T1000 (cell line): ENCODE measurements around the gene DDIT4.
"Not testable (repeated sequence)": the region's sequence is repeated elsewhere in the genome, so short reads cannot be mapped to it uniquely, and the experiment has no call there.

Experiments
- DNase-seq: peaks from one replicate; lab custom pipeline; 2025; ENCODE audit warnings: mixed read lengths; lab: John Stamatoyannopoulos, UW

Gene DDIT4

GRCh38 chr10:72273410-72274212, at the start of gene DDIT4:
Gene DDIT4, plus strand, starts transcription at chr10:72273924. Its CDS starts 293 bp downstream, at chr10:72274217.
- peak; percentile 99 for DNase-seq

GRCh38 chr10:72224191-72224590, 49.5 kb upstream of the DDIT4 start:
- DNase-seq, result not testable (repeated sequence)

- DNase-seq, result no peak
Measured at GRCh38 chr10:72226418-72227027, 47.2 kb upstream of the DDIT4 start.

GRCh38 chr10:72227826-72228225, 45.9 kb upstream of the DDIT4 start:
- DNase-seq, result no peak

GRCh38 chr10:72228318-72228751, 45.4 kb upstream of the DDIT4 start:
- DNase-seq, result no peak

- DNase-seq, result no peak
Measured at GRCh38 chr10:72229261-72230251, 44.2 kb upstream of the DDIT4 start.

- no peak for DNase-seq
Measured at GRCh38 chr10:72233621-72234020, 40.1 kb upstream of the DDIT4 start.

GRCh38 chr10:72234560-72235095, 39.1 kb upstream of the DDIT4 start:
- no peak for DNase-seq

GRCh38 chr10:72235544-72236279, 38.0 kb upstream of the DDIT4 start:
- DNase-seq, result no peak

GRCh38 chr10:72238392-72239175, 35.1 kb upstream of the DDIT4 start:
- DNase-seq, result no peak

- no peak for DNase-seq
Measured at GRCh38 chr10:72239409-72239808, 34.3 kb upstream of the DDIT4 start.

- no peak for DNase-seq
Measured at GRCh38 chr10:72240371-72240770, 33.4 kb upstream of the DDIT4 start.

GRCh38 chr10:72241691-72242252, 32.0 kb upstream of the DDIT4 start:
- DNase-seq, result no peak

GRCh38 chr10:72242675-72243074, 31.0 kb upstream of the DDIT4 start:
- no peak for DNase-seq

GRCh38 chr10:72243822-72244437, 29.8 kb upstream of the DDIT4 start:
- peak; percentile 37 for DNase-seq

GRCh38 chr10:72244573-72245038, 29.1 kb upstream of the DDIT4 start:
- DNase-seq, result no peak

- no peak for DNase-seq
Measured at GRCh38 chr10:72245949-72246525, 27.7 kb upstream of the DDIT4 start.

GRCh38 chr10:72248468-72249151, 25.1 kb upstream of the DDIT4 start:
- no peak for DNase-seq
